Putamen (tissue), 1 donor: ENCODE results near the gene MMP24.

Experiments used
- DNase-seq: peaks from one replicate; pipeline ENCODE4 v3.0.0-alpha.2; 2016; ENCODE audit warnings: low spot score

MMP24 gene

DNA sequence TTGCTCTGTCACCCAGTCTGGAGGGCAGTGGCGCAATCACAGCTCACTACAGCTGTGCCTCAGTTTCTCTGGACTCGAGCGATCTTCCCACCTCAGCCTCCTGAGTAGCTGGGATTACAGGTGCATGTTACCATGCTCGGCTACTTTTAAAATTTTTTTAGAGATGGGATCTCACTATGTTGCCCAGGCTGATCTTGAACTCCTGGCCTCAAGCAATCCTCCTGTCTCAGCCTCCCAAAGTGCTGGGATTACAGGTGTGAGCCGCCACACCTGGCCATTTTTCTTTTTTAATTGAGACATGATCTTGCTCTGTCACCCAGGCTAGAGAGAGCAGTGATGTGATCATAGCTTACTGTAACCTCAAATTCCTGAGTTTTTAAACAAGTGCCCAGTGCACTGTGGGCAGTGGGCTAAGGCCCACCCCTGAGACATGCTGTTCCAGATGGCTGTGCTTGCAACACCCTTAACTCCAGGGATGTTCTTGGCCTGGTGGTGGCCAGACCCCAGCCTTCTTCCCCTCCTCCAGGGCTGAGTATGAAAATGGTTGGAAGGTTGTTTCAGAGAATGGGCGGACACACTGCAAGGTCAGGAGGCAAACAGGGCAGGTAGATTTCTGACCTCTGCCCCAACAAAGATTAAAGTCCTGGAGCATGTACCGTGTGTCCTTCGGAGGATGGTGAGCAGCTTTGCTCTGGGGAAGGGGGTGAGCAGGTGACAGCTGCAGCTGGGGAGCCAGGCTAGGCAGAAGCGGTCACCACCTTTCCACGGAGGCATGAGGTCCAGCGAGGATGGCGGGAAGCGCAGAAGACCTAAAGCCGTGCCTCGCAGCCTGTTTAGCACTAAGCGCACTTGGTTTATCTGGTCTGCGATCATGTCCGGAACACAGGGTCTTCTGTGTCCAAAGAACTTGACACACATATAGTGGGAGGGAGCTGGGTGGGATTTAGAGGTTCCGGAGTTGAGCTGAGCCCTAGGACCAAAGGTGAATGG lies 67.1 kb downstream of the MMP24 start:
- no peak for DNase-seq

DNA sequence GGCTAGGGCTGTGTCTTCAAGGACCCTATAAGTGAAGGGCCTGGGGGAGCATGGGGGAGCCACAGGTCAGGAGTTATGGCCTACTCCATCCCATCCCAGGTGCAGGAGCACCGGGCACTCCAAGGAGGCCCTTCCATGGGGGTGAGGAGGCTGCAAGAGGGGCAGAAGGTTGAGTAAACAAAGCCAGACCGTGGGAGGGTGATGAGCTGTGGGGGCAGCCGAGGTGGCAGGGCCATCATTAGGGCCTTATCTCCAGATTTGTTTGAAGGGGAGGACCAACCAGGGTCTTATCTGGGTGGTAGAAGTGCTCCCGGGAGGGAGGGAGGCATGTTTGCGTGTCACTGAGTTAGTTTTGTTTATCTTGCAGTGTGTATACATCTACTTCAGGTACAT lies 67.8 kb downstream of the MMP24 start:
- no peak for DNase-seq

DNA sequence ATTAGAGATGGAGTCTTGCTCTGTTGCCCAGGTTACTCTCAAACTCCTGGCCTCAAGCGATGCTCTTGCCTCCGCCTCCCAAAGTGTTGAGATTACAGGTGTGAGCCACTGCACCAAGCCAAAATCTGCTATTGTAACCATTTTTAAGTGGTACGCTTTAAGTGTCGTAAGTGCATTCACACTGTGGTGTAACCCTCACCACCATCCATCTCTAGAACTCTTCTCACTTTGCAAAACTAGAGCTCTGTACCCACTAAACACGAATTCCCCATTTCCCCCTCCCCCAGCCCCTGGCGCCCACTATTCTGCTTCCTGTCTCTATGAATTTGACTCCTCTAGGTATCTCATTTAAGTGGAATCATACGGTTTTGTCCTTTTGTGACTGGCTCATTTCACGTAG lies 68.6 kb downstream of the MMP24 start:
- DNase-seq, result no peak

DNA sequence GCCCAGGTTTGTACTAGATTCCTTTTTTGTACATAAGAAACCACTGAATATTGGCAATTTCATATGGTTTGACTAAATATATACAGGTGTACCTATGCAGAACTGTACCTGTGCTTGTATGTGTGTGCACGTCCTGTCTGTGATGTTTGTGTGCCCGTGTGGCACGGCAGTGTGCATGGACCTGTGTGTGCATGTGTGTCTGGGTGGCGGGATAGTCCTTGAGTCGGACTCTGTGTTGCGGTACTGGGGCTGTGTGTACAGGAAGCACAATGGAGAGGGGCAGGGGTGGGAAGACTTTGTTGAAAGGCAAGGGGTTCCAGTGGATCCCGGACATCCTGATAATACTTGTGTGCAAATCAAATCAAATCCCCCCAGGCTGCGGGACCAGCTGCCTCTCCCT lies 69.2 kb downstream of the MMP24 start:
- no peak for DNase-seq

DNA sequence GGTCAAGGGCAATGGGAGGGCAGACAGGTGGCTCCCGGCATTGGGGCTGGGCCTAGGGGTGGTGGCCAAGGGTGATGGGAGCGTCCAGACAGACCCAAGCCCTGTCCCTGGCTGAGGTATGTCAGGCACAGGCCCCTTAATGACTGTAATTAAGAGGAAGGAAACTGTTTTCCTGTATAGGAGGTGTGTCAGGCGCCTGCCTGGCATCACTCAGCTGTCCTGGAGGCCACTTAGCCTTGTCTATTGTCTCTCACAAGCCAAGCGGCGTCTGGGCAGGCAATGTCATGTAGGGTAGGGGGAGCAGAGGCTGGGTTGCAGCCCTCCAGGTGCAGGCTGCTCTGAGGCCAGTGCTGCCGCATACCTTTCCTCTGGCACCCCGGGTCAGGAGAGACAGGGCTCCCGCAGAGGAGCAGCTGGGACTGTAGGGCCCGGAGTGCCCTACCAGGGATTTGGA lies 69.6 kb downstream of the MMP24 start:
- no peak for DNase-seq

DNA sequence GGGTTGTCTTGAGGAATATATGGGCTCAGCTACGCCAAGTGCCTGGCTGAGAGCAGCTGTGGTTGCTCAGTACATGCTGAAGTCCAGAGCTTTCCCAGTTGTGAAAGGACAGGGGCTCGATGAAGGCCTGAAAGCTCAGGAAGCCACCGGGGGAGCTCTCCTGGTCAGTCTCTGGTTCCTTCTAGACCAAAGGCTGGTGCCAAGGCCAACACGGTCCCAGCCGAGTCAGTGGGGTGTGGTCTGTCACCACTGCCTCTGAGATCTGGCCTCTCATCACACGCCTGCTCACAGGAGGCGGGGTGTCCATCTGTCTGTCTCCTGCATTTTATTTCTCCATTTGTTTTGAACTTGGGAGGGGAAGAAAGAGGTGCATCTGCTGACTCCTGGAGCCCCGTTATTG lies 70.7 kb downstream of the MMP24 start:
- no peak for DNase-seq

DNA sequence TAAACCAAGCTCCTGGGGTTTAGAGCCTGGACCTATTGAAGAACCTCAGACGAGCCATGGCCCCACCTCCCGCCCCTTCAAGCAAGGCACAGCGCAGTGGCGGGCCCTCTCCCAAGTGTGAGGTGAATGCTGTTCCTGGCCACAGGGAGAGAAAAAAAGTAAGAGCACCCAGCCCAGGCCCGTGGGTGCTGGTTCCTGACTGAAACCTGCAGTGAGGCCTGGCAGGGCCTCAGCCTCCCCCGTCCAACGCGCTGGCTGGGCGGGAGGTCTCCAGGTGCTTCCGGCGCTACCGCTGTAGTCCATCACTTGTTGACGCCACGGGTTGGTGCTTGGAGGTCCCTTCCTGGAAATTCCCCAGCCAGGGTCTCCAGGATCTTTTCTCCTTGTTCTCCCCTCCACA lies 71.2 kb downstream of the MMP24 start:
- DNase-seq, result no peak

DNA sequence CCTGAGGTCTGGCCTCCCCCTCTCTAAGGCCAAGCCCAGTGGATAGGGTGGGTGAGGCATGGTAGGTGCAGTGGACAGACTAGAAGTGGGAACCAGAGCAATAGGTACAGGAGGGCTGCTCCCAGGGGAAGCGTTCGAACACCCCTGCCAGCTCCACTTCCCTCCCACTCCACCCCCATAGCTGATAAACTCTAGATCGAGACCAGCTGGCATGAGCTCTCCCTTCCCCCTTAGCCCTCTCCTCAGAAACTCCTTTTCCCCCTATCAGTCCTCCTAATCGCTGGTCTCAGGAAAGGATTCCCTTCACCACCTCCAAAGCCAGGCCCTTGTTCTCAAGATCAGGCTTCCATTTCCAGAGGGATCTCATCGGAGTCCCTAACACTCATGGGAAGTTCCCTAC lies 71.8 kb downstream of the MMP24 start:
- DNase-seq, result no peak

DNA sequence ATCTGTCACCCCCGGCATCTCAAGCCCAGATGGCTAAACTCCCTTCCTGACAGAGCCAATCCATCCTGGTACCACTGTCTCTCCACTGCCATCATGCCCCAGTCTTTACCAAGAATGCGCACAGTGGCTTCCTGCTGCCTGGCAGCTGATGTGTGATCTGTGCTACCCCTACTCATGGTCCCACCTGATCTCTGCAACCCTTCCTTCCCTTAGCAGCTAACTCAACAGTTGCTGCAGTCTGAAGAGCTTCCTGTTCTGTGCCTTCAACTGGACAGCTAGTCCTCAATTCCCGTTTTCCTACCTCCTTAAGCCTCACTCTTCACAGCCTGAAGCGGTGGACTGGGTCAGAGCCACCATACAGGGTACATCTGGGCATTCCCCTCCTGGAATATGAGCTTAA lies 73.3 kb downstream of the MMP24 start:
- DNase-seq, result no peak

DNA sequence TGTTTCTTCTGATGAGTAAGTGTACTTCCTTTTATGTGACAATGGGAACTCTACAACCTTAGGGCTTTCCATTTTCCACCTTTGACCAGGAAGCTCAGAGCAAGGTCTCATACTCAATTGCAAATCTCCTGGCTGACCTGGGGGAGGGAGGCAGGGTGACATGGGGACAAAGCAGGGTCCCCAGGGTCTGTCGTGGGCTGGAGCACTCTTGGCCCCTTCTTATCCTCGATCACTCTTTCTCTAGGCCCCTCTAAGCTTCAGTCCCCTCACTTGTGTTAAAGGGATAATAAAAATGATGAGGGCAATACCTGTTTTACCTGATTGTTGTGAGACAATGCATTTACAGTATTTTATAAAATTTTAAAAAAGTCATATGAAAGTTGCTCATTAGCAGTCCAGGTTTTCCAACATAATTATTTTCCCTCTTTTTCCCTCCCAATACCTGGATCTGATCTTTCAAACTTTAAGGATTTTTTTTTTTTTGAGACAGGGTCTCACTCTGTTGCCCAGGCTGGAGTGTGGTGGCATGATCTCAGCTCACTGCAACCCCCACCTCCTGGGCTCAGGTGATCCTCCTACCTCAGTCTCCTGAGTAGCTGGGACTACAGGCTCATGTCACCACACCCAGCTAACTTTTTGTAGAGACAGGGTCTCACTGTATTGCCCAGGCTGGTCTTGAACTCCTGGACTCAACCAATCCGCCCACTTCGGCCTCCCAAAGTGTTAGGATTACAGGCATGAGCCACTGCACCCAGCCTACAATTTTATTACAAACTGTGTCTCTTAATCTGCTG lies 74.2 kb downstream of the MMP24 start:
- no peak for DNase-seq

DNA sequence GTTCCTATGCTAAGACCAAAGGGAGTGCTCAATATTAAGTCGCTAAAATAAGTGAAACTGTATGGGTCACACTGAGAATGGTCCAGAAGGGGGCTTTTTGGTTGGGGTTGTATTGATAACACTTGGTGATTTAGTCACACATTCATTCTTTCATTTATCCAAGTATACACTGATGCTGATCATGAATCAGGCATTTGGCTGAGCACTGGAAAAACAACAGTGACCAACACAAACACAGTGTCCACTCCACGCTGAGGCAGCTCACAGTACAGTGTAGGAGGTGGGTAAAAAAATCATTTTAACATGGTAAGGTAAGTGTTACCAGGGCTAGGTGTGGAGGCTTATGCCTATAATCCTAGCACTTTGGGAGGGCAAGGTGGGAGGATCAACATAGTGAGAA lies 74.9 kb downstream of the MMP24 start:
- DNase-seq, result no peak

DNA sequence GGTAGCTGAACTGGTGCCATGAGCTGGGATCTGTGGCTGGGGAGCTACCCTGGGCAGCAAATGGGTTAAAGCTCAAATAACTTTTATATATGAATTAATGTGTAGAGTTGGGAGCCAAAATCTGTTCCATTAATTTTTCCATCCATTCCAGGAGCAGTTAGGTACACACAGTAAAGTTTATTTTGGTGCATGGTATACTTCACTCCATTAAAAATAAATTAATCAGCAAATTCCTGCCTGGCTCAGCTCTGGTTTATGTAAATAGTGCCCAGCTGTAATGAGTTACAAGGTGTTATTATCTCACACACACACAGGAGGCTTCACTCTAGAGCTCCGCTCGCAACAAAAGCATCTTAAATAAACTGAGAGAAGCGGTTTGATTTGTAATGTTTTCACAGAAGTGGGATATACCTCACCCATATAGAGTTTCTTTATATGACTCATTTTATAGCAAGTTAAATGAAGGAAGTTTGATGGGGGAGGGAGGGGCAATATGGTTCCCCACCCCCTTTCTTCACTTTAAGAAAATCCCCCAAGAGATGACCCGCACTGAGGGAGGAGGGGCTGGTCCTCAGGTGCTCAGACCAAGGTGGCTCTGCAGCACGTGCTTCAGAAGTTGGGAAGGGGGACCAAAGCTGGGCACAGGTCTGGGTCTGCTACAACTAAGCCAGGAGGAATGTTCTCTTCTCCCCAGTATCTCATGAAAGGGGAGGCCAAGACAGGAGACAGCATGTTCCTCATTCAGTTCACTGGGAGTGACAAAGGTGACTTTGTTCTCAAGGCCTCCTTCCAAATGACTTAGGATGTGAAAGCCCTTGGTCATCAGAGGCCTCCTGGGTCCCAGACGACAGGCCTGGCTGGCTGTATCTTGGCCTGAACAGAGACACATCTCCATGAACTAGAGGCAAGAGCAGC lies 76.2 kb downstream of the MMP24 start:
- DNase-seq, result no peak

DNA sequence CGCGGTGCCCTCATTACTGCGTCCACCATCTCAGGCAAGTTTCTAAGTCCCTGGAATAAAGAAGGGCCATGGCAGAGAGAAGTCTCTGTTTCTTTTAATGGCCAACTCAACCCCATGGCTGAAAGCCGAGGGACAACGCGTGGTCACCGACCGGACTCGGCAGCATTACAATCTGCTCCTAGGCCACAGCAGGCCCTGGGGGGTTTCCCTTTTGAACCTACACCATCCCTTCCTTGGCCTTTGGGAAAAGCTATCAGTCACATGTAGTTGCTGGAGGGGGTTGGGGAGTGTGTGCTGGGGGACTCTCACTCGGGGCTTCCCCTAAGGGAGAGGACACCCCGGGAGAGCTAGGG lies 76.9 kb downstream of the MMP24 start:
- DNase-seq, result no peak

DNA sequence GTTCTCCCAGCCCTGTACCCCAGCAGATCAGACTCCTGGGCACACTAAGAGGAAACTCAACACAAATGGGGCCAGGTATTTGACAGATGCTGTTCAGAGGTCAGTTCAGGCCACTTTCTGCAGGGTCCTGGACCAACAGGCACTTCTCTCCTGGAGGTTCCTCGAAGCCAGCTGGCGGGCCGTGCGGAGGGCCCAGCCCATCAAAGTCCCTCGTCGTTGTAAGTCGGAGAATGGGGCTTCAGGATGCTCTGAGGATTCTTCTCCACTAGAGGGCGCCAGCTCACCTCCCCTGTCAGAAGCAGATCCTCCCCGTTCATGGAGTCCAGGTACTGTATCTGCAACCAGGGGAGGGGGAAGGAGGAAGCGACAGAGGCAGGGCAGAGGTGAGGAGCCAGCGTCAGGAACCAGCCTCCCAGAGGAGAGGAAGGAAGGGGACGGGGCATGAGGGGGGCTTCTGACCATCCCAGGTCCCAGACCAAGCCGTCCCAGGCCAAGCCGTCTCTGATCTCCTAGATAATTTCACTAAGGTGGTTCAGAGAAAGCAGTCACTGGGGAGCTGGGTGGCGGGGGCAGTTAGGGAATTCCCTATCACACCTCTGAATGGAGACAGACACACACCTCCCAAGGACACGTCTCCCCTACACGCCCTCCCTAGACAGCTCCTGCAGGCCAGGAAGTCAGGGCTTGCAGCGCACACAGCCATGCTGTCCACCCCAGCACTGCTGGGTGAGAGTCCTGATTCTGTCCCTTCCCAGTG lies 77.4 kb downstream of the MMP24 start:
- peak; percentile 63 for DNase-seq

DNA sequence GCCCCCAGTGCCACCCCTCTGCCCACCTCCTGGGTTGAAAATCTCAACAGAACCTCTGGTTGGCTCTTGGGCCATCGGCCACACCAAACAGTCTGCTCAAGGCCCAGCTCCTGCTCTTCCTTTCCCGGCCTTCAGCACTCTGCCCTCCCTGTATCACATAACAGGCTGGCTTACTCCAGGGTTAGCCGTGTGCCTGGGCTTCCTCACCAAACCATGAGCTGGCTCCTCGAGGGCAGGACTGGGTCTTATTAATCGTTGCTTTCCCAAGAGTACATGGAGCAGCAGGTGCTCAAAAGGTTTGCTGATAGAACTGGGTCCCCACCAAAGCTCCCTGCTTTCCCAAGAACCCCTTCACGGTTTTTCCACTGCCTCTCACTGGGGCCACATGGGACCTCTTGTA lies 78.5 kb downstream of the MMP24 start:
- DNase-seq, result no peak

DNA sequence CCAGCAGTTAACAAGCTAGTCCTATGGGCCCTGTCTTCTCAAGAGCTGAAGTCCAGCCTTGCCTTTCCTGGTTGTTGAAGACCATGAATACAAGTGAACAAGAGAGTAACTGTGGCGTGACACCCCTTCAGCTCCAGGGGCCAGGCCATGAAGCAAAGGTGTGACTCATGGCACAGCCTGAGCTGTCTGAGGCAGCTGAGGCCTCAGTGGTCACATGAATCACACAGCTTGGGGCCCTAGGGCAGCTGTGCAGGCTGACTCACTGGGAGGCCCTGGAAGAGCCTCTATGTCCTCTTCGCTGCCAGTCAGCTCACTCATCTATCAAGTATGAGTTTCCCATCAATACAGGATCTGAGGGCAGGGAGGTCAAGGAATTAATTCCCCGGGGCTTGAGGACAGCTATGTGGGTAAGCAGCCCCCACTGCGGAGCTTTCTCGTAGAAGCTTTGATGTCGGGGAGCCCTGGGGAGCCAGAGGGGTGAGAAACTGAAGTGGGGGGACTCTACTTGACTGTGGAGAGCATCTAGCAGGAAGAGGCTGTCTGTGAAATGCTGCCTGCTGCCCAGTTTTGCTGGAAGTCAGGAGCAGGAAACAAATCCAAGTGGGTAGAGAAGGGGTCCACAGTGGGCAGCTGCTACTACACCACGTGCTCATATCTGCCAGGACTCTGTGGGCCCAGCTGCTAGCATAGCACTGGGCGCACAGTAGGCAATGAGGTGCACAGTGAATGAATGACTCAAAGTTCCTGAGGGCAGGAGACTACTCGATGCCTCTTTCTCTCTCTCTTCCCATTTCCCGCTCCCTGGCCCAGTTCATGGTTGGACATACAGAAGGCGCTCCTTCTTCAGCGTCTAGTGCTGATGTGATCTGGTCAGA lies 79.4 kb downstream of the MMP24 start:
- no peak for DNase-seq

DNA sequence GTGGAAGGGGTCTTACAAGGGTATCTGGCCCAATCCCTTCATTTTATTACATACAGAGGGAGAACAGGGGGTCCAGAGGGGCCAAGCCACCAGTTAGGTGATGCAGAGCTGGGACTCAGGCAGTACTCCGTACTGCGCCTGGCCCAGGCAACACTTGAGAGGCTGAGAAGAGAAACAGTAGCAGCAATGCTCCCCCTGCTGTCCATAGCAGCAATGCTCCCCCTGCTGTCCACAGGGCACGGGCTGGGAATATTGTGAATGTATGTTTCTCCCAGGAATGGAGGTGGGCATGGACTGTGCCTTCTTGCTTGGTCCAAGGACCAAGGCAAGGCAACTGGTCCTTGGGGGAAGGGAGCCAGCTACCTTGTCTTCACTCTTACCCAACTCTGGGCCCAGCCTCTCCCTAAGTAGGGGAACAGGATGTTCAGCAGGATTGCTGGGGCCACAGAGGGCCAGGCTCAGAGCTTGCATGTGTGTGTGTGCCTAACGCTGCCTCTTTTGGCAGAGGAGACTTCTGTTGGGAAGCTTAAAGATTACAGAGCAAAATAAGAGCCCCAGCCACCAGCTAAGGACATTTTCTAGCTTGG lies 80.5 kb downstream of the MMP24 start:
- no peak for DNase-seq

DNA sequence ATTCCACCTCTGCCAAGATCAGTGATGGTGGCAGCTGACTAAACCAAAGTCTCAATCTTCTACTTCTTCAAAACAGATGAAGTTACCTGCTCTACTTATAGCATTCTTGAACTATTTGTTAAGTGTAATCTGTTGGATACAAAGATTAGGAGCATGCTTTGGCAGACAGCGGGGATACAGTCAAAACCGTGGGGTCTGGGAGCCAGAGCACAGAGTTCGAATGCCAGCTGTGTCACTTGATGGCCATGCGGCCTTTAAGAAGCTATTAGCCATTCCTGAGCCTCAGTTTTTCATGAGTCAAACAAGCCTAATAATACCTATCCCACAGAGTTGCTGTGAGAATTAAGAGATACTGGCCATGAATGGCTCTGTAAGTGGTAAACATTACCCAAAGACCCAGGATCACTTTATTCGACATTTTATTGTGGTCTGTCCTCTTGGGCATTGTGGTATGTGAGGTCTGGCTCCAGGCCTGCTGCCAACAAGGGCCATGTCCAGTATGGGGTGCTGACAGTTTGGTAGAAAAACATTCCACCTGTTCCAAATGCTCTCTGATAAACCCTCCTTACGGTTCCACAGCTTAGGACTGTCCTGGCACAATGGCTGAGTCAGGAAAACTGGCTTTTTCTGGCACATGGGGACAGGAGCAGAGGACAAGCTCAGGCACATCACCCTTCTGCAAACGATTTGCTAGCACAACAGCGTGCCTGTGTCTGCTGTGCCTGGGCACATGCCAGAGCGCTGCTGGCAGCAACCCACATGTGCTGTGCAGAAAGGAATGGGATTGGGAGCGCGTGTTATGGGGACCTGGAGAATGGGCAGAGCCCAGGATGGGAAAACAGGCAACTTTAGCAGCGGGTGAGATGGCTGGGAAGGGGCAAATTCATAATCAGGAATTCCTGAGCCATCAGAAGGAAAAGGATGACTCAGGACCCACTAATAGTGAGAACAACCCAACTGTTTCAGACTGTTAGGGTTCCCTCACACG lies 81.5 kb downstream of the MMP24 start:
- DNase-seq, result peak; percentile 38

DNA sequence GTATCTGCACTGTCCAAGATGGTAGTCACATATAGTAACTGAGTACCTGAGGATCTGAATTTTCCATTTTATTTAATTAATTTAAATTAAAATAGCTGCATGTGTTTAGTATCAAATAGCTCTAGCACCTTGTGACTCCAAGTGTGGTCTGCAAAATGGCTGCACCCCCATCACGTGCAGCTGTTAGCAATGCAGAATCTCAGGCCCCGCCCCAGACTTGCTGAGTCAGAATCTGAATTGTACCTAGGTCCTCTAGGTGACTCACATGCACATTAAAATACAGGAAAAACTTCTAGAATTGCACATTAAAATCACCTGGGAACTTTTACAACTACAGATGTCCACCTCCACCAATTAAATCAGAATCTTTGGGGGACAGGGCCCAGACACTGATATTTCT lies 84.9 kb downstream of the MMP24 start:
- DNase-seq, result no peak
